OCI-LY7 (cell line): Measurements from ENCODE around the gene TMEM100.

ENCODE experiments used
- CTCF ChIP-seq: fragments of 200-600 bp; sonication (generic); conservative IDR thresholded peaks from 2 replicates; pipeline ENCODE4 v1.5.1; 2014; ENCODE audit warnings: mild to moderate bottlenecking, antibody characterized with exemption, low read length, moderate library complexity, mixed read lengths
- EZH2phosphoT487 ChIP-seq: fragments of 200-600 bp; sonication (generic); IDR thresholded peaks from 2 replicates; pipeline ENCODE4 v1.6.1; 2018; ENCODE audit warnings: low read depth, borderline replicate concordance, mild to moderate bottlenecking, mixed run types, antibody characterized with exemption, low read length, moderate library complexity, mixed read lengths

- TF ChIP-seq CTCF = no peak
- no peak for TF ChIP-seq EZH2phosphoT487
These were observed 23.3 kb downstream of the TMEM100 start for GRCh38 chr17:55699181-55699860.
